ENCODE results near the gene DYNC2LI1. TPM values are rescaled to one million over a fixed set of nuclear protein-coding genes. Genes with fewer than 3 reads are reported as not detected.

Gene DYNC2LI1
- total and polyA plus RNA-seq, 2 of the 8 experiments (the other 6 are each of a cell fraction or from before 2014, with no cell fraction given) = 3.9 to 7.6 TPM

DNA sequence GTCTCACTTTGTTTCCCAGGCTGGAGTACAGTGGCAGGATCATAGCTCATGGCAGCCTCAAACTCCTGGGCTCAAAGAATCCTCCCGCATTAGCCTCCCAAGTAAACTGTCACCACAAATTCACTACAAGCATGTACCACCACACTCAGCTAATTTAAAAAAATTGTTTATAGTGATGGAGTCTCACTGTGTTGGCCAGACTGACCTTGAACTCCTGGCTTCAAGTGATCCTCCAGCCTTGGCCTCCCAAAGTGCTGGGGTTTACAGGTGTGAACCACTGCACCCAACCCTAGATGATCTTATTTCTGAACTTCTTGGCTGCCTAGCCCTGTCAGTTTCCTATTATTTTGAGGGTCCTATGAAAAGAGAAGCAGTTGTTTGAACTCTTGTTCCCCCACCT, 14.8 kb downstream of the DYNC2LI1 start:
- FAIRE-seq = no peak
- CTCF ChIA-PET (ENCODE audit: partially characterized antibody) = interaction anchor here (0.6 to 1.3 kb wide), 5 partner anchors 10 to 443 kb away, joined by 3 to 4 read pairs (median 3); no protein-coding TSS in a partner anchor
- TF ChIP-seq YY1 (IDR thresholded peaks at IDR 0.05; ENCODE audit: low read depth, low read length) (no peak), TBP (IDR thresholded peaks at IDR 0.05; ENCODE audit: low read depth, low read length) (no peak), GABPA (IDR thresholded peaks at IDR 0.05; ENCODE audit: borderline replicate concordance, insufficient read depth, low read length) (no peak), NRF1 (IDR thresholded peaks at IDR 0.05; ENCODE audit: low read depth, low read length) (no peak), EP300 (IDR thresholded peaks at IDR 0.05; ENCODE audit: borderline replicate concordance in 1 of 2, low read depth in 2 of 2, low read length in 2 of 2) (no peak), CHD1 (IDR thresholded peaks at IDR 0.05; ENCODE audit: low read depth, low read length) (no peak), HDAC2 (IDR thresholded peaks at IDR 0.05; ENCODE audit: borderline replicate concordance in 1 of 2, low read depth in 2 of 2, low read length in 2 of 2) (no peak), RAD21 (IDR thresholded peaks at IDR 0.05 in 1 of 2, conservative IDR thresholded peaks at IDR 0.05 in 1 of 2; ENCODE audit: low read depth in 2 of 2, low read length in 2 of 2) (no peak), CEBPB (IDR thresholded peaks at IDR 0.05; ENCODE audit: low read depth, low read length) (no peak), GTF2F1 (IDR thresholded peaks at IDR 0.05; ENCODE audit: borderline replicate concordance, low read depth, low read length) (no peak), BACH1 (IDR thresholded peaks at IDR 0.05; ENCODE audit: low read length) (no peak), RBBP5 (IDR thresholded peaks at IDR 0.05; ENCODE audit: borderline replicate concordance, low read depth, low read length) (no peak), EGR1 (IDR thresholded peaks at IDR 0.05; ENCODE audit: borderline replicate concordance, low read depth, low read length) (no peak), POLR2AphosphoS5 (IDR thresholded peaks at IDR 0.05; ENCODE audit: low read depth, low read length) (no peak), SUZ12 (IDR thresholded peaks at IDR 0.05; ENCODE audit: low read length) (no peak)

More for the DNA sequence above, 14.8 kb downstream of the DYNC2LI1 start:
- H4K20me1 ChIP-seq (replicated peaks in 1 of 2; ENCODE audit: control insufficient read depth in 1 of 2, insufficient read depth in 2 of 2, low read length in 2 of 2) = no peaks in the 10 kb centered on the region
- H3K79me1 ChIP-seq (ENCODE audit: low read depth, low read length) = no peaks in the 10 kb centered on the region
- H3K4me2 ChIP-seq (ENCODE audit: insufficient read depth in 1 of 2, low read depth in 2 of 2, low read length in 2 of 2) = no peak overlapping the region
- no peak overlapping the region for H2BK20ac ChIP-seq (ENCODE audit: low read length)
- 82% methylated on average over 1 of the region's 1 CpG; no CpG with 5 or more reads in 1 of the 2 experiments for WGBS, 2 experiments (ENCODE audit: extremely low coverage in 1 of 2, insufficient coverage in 1 of 2, insufficient read length in 1 of 2, insufficient replicate concordance in 2 of 2, low coverage in 1 of 2, low lambda C conversion rate in 2 of 2, missing lambda C conversion rate in 1 of 2)
- no peak overlapping the region for H3K14ac ChIP-seq (ENCODE audit: insufficient read length)
- H2BK5ac ChIP-seq (ENCODE audit: low read depth, low read length) = no peak overlapping the region
- H3K79me2 ChIP-seq (ENCODE audit: control insufficient read depth in 1 of 2, insufficient read depth in 2 of 2, low read length in 2 of 2) = no peaks in the 10 kb centered on the region
- no peak overlapping the region for H2AK5ac ChIP-seq (ENCODE audit: low read depth, low read length)
- no peak overlapping the region for H3K23ac ChIP-seq (ENCODE audit: insufficient read length)
- no peak overlapping the region for H2BK15ac ChIP-seq (ENCODE audit: low read length)
- H3K9me3 ChIP-seq (ENCODE audit: insufficient read depth in 2 of 2, low read depth in 1 of 2, low read length in 1 of 2) = no peaks in the 10 kb centered on the region
- H4K5ac ChIP-seq (ENCODE audit: insufficient read length, low read depth, low read length) = no peak overlapping the region
- no peak overlapping the region for H3K4me3 ChIP-seq (ENCODE audit: extremely low read depth in 1 of 4, insufficient read depth in 2 of 4, low read depth in 3 of 4, low read length in 4 of 4)
- H3K18ac ChIP-seq (ENCODE audit: extremely low read depth, low read length) = no peak overlapping the region
- H4K8ac ChIP-seq (ENCODE audit: extremely low read depth, insufficient read depth, low read length) = no peak overlapping the region
- no peaks in the 10 kb centered on the region for H3K27me3 ChIP-seq (replicated peaks in 1 of 4; ENCODE audit: control insufficient read depth in 3 of 4, extremely low read depth in 1 of 4, insufficient read depth in 3 of 4, low read length in 3 of 4)
- POLR2A ChIA-PET (ENCODE audit: partially characterized antibody) = no interaction called here
- H2AFZ ChIP-seq (ENCODE audit: low read length) = no peak overlapping the region
- H3K4ac ChIP-seq (replicated peaks; ENCODE audit: insufficient read length, low read depth, low read length) = no peak overlapping the region
- no peak overlapping the region for H4K91ac ChIP-seq (replicated peaks; ENCODE audit: insufficient read length, low read length)
- no peak overlapping the region for H3K56ac ChIP-seq (replicated peaks; ENCODE audit: insufficient read length, low read depth, low read length)
- no peaks in the 10 kb centered on the region for H3K23me2 ChIP-seq (ENCODE audit: low read depth, low read length)
- H2BK12ac ChIP-seq (ENCODE audit: low read depth, low read length) = no peak overlapping the region
- no peaks in the 10 kb centered on the region for H3K4me1 ChIP-seq (replicated peaks in 1 of 4; ENCODE audit: control insufficient read depth in 3 of 4, insufficient read depth in 4 of 4, low read length in 3 of 4)
- H2BK120ac ChIP-seq (replicated peaks; ENCODE audit: low read depth, low read length) = no peak overlapping the region
- no peaks in the 10 kb centered on the region; a peak in 1 of 8 replicates for H3K36me3 ChIP-seq (ENCODE audit: control insufficient read depth in 2 of 4, insufficient read depth in 4 of 4, low read length in 3 of 4)
- no peak overlapping the region for H3K27ac ChIP-seq (ENCODE audit: low read depth, low read length)
- H3K9ac ChIP-seq (replicated peaks in 1 of 4; ENCODE audit: extremely low read depth in 1 of 4, low read depth in 3 of 4, low read length in 3 of 4) = no peak overlapping the region
- no peak for DNase-seq (ENCODE audit: low read depth in 1 of 2, low spot score in 2 of 2)
